GM10266 (cell line): ENCODE measurements around the gene KCNE4.

Experiments
- DNase-seq: peaks from one replicate; pipeline ENCODE4 v3.0.0; 2012; ENCODE audit errors: extremely low spot score
- CTCF ChIP-seq: IDR thresholded peaks from 2 replicates; pipeline ENCODE4 v1.5.1; 2012; ENCODE audit warnings: mild to moderate bottlenecking, low read depth; ENCODE audit not compliant: control insufficient read depth, insufficient read depth; ENCODE audit errors: missing control alignments

KCNE4 gene

GRCh38 chr2:223051693-223052289 lies at the start of gene KCNE4:
Gene KCNE4 (plus strand): TSS chr2:223052190. CDS start chr2:223052831, 641 bp downstream.
- TF ChIP-seq CTCF: no peak
- DNase-seq: no peak

- TF ChIP-seq CTCF: no peak
- DNase-seq: no peak
These were observed 48.8 kb upstream of the KCNE4 start for GRCh38 chr2:223003191-223003590.

GRCh38 chr2:223005496-223005895 lies 46.5 kb upstream of the KCNE4 start:
- no peak for DNase-seq
- TF ChIP-seq CTCF: no peak

- DNase-seq: no peak
- TF ChIP-seq CTCF: no peak
These were observed 44.5 kb upstream of the KCNE4 start for GRCh38 chr2:223007531-223007930.

- DNase-seq: no peak
- TF ChIP-seq CTCF: no peak
These were observed 43.8 kb upstream of the KCNE4 start for GRCh38 chr2:223008162-223008561.

- DNase-seq: no peak
- TF ChIP-seq CTCF: no peak
These were observed 43.0 kb upstream of the KCNE4 start for GRCh38 chr2:223008956-223009355.

GRCh38 chr2:223010641-223011040 lies 41.3 kb upstream of the KCNE4 start:
- no peak for TF ChIP-seq CTCF
- DNase-seq: no peak
